ENCODE measurements around the gene SMARCC2.

Gene SMARCC2

DNA sequence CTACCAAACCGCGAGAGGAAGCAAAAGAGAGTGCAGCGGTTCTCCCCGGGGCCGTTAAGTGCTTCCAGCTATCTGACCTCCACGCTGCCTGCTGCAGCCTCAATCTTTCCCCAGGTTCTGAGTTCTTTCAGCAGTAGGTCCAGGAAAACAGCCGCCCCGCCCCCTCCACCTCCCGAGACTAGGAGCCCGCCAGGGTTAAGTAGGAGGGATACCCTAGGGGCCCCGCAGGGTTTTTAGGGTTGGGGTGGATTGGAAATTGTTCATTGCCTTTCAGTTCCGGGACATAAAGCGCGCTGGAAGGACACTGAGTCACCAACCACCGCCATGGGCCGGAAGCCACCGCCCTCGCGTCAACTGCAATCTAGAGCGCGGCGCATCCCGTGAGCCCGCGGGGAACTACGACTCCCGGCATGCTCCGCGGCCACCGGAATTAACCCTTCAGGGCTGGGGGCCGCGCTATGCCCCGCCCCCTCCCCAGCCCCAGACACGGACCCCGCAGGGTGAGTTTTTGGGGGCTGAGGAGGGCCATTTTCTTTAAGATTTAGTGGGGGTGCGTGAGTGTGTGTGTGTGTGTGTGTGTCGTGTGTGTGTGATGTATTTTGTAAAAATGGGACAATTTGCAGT is 37.0 kb downstream of the SMARCC2 start, which contains the start of gene MYL6B:
TSS of gene MYL6B (plus strand) at position 456 of the 624 bp plus-strand sequence. CDS start 1,332 bp downstream, outside the sequence.
- peak within 1 kb of the TSS; percentile 93 for H3K27ac Mint-ChIP-seq (ENCODE audit: low read depth)
- ATAC-seq (replicated peaks; ENCODE audit: extremely low read depth, poor library complexity, severe bottlenecking) (peak; percentile 95), DNase-seq (ENCODE audit: low spot score in 2 of 2) (peak; percentile 76 to 82)
- H3K4me1 Mint-ChIP-seq: peaks cover 24% of the 10 kb centered on the region
- H3K36me3 Mint-ChIP-seq (ENCODE audit: insufficient read depth): peaks cover 12% of the 10 kb centered on the region
- H3K9me3 Mint-ChIP-seq: no peaks in the 10 kb centered on the region
- H3K4me3 Mint-ChIP-seq: peak within 1 kb of the TSS; percentile 82
- H3K27me3 Mint-ChIP-seq: no peaks in the 10 kb centered on the region

DNA sequence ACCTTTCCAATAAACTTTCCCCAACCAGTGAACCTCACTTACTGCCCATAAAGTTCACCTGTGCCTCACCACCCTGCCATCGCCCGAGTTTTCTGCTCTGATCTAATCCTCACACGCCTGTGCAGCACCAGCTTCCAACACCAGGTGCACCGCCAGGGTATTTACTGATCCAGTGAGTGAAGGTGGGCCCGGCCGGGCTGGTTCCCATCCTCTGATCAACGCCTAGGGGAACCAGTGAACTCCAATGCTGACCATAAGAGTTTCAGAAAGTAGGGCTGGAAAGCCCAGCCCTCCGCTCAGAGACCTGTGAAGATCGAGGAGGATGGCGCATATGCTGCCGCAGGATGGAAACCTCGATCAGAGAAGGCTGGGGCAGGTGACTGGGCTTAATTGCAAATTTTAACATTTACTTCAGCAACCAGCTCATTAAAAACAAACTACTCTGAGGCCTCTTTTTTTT is 37.6 kb downstream of the SMARCC2 start:
- H3K27me3 Mint-ChIP-seq: no peaks in the 10 kb centered on the region
- DNase-seq (ENCODE audit: low spot score in 2 of 2) (peak; percentile 37 to 46), ATAC-seq (replicated peaks; ENCODE audit: extremely low read depth, poor library complexity, severe bottlenecking) (peak; percentile 81)
- no peaks in the 10 kb centered on the region for H3K9me3 Mint-ChIP-seq
- peak overlapping the region; percentile 82 for H3K4me3 Mint-ChIP-seq
- peaks cover 12% of the 10 kb centered on the region for H3K36me3 Mint-ChIP-seq (ENCODE audit: insufficient read depth)
- H3K4me1 Mint-ChIP-seq: peaks cover 20% of the 10 kb centered on the region
- peak overlapping the region; percentile 93 for H3K27ac Mint-ChIP-seq (ENCODE audit: low read depth)

DNA sequence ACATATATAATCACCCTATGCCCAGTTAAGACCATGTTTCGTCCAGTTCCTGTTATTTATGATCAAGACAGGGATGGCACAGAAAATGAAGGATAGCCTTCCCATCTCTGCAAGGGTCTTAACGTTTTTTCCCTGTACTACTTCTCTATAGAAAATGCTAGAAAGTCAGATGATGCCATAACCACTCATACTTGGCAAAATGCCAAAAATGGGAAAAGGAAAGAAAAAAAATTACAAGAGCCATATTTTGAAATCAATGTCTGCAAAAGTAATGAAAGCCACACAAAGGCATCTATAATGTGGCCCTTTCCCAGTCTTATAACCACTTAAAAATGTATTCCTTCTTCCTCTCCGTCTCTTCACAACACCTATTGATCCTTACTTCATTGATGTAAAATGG is 38.7 kb downstream of the SMARCC2 start:
- Mint-ChIP-seq H3K4me3 (peak overlapping the region; percentile 82), H3K9me3 (no peaks in the 10 kb centered on the region)
- DNase-seq (ENCODE audit: low spot score in 2 of 2): no peak

DNA sequence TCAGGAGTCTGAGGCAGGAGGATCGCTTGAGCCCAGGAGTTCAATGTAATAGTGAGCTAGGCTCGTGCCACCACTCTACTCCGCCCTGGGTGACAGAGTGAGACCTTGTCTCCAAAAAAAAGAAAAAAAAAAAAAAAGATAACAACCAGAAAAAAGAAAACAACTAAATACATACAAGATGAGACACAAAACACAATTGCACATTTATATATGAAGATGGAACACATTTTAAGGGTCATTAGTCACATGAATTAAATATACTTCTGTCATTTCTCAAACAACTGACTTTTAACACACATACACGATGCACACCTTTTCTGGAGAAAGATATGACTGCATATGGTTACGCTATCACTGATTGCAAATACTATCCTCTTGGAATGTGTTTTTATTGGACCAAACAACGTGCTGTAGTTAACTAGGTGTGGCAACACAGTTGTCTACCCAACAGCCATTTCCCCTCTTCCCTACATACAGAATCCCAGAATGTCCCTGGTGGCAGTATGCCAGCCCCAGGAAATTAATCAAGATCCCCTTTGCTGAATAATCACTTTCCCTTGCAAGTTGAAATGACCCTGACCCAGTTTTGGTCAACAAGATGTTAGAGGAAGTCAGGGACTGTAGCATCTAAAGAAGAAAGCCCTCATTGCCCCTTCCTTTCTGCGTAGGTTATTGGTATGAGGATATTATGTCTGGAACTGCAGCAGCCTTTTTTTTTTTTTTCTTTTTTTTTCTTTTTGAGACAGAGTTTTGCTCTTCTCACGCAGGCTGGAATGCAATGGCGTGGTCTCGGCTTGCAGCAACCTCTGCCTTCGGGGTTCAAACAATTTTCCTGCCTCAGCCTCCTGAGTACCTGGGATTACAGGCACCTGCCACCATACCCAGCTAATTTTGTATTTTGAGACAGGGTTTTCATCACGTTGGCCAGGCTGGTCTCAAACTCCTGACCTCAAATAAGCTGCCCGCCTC is 42.5 kb downstream of the SMARCC2 start:
- H3K4me1 Mint-ChIP-seq: peaks cover 20% of the 10 kb centered on the region
- DNase-seq (ENCODE audit: low spot score in 2 of 2) (no peak), ATAC-seq (replicated peaks; ENCODE audit: extremely low read depth, poor library complexity, severe bottlenecking) (no peak)
- no peak overlapping the region for H3K27ac Mint-ChIP-seq (ENCODE audit: low read depth)
- H3K36me3 Mint-ChIP-seq (ENCODE audit: insufficient read depth): peaks cover 40% of the 10 kb centered on the region
- H3K9me3 Mint-ChIP-seq: no peaks in the 10 kb centered on the region
- H3K4me3 Mint-ChIP-seq: no peak overlapping the region
- no peaks in the 10 kb centered on the region for H3K27me3 Mint-ChIP-seq

More for the DNA sequence above, 38.7 kb downstream of the SMARCC2 start:
- no peak for ATAC-seq (replicated peaks; ENCODE audit: extremely low read depth, poor library complexity, severe bottlenecking)
- Mint-ChIP-seq H3K27ac (ENCODE audit: low read depth) (peak overlapping the region; percentile 93), H3K36me3 (ENCODE audit: insufficient read depth) (peaks cover 13% of the 10 kb centered on the region), H3K27me3 (no peaks in the 10 kb centered on the region), H3K4me1 (peaks cover 20% of the 10 kb centered on the region)

DNA sequence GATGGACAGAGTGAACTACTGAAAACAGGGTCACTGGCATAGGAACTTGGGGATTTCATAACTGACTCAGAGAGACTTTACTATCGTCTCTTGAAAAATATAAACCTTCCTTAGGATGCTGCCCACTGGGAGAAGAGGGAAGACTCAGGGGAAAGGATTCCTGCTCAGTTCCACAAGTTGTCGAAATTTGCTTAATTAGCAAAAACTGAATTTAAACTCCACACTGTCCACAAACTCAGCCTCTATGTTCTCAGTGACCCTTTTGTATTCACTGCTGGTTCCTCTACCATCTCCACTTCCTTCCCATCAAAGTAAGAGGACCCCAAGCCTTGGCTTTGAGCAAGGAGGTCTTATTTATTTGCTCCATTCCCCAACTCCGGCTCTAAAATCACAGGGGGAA is 44.1 kb downstream of the SMARCC2 start:
- Mint-ChIP-seq H3K36me3 (ENCODE audit: insufficient read depth) (peaks cover 43% of the 10 kb centered on the region), H3K4me1 (peaks cover 25% of the 10 kb centered on the region), H3K27ac (ENCODE audit: low read depth) (no peak overlapping the region), H3K9me3 (no peaks in the 10 kb centered on the region), H3K4me3 (no peak overlapping the region), H3K27me3 (no peaks in the 10 kb centered on the region)
- DNase-seq (ENCODE audit: low spot score in 2 of 2): no peak
- ATAC-seq (replicated peaks; ENCODE audit: extremely low read depth, poor library complexity, severe bottlenecking): no peak

DNA sequence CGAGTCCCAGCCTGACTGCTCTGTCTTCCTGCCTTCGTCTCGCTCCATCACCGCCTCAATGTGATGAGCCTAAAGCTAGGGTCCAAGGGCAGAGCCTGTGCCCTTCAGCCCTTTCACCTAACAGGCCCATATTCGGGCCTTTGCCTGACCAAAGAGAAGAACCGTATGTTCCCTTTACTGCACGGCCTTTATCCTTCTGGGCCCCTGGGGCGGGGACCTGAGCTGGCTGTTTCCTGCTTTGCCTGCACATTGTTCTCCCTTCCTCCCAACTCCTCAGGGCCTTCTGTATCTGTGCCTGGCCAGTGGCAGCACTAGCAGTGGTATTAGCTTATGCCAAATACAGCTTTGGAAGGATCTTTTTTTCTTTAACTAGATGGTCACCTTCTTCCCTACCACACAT is 45.4 kb downstream of the SMARCC2 start:
- no peaks in the 10 kb centered on the region for H3K27me3 Mint-ChIP-seq
- no peak for DNase-seq (ENCODE audit: low spot score in 2 of 2)
- peaks cover 55% of the 10 kb centered on the region for H3K36me3 Mint-ChIP-seq (ENCODE audit: insufficient read depth)
- no peaks in the 10 kb centered on the region for H3K9me3 Mint-ChIP-seq
- H3K4me1 Mint-ChIP-seq: peaks cover 26% of the 10 kb centered on the region
- no peak overlapping the region for H3K4me3 Mint-ChIP-seq
- ATAC-seq (replicated peaks; ENCODE audit: extremely low read depth, poor library complexity, severe bottlenecking): no peak
- H3K27ac Mint-ChIP-seq (ENCODE audit: low read depth): no peak overlapping the region

DNA sequence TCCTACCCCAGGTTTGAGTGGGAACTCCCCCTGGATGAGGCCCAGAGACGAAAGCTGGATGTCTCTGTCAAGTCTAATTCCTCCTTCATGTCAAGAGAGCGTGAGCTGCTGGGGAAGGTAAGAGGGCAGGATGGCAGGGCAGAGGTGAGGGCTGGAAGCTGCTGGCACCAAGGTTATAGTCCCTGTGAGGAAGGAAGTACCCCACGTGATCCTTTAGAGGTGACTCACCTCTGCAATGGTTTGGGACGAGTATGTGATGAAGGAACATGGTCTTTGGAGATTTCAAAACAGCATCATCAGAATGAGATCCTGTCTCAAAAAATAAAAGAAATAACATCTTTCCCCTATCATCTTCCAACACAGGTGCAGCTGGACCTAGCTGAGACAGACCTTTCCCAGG is 46.1 kb downstream of the SMARCC2 start:
- Mint-ChIP-seq H3K36me3 (ENCODE audit: insufficient read depth) (peaks cover 62% of the 10 kb centered on the region), H3K27me3 (no peaks in the 10 kb centered on the region), H3K27ac (ENCODE audit: low read depth) (no peak overlapping the region), H3K4me1 (peaks cover 32% of the 10 kb centered on the region), H3K4me3 (no peak overlapping the region), H3K9me3 (no peaks in the 10 kb centered on the region)
- ATAC-seq (replicated peaks; ENCODE audit: extremely low read depth, poor library complexity, severe bottlenecking) (no peak), DNase-seq (ENCODE audit: low spot score in 2 of 2) (no peak)

DNA sequence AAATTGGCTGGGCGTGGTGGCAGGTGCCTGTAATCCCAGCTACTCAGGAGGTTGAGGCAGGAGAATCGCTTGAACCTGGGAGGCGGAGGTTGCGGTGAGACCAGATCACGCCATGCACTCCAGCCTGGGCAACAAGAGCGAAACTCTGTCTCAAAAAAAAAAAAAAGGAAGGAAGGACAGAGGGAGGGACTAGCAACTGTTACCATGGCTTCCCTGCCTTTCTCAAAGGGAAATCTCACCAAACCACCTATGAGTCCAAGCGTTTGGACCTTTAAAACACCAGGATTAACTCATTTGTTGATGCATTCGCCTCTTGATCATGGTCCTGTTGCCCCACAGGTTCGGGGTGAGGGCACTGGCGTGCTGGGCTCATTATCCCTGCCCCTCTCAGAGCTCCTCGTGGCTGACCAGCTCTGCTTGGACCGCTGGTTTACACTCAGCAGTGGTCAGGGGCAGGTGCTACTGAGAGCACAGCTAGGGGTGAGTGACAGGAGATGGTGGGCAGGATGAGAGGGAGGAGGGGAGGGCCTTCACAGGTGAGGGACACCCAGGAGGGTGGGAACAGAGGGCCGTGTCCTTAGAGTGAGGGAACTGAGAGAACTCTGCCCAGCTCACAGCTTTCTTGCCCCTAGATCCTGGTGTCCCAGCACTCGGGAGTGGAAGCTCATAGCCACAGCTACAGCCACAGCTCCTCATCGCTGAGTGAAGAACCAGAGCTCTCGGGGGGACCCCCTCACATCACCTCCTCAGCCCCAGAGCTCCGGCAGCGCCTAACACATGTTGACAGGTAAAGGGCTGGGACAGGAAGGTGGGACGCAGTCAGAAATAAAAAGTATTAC is 47.1 kb downstream of the SMARCC2 start:
- H3K4me3 Mint-ChIP-seq: no peak overlapping the region
- H3K36me3 Mint-ChIP-seq (ENCODE audit: insufficient read depth): peaks cover 71% of the 10 kb centered on the region
- no peak for ATAC-seq (replicated peaks; ENCODE audit: extremely low read depth, poor library complexity, severe bottlenecking)
- peaks cover 38% of the 10 kb centered on the region for H3K4me1 Mint-ChIP-seq
- no peak overlapping the region for H3K27ac Mint-ChIP-seq (ENCODE audit: low read depth)
- H3K27me3 Mint-ChIP-seq: no peaks in the 10 kb centered on the region
- DNase-seq (ENCODE audit: low spot score in 2 of 2): no peak
- no peaks in the 10 kb centered on the region for H3K9me3 Mint-ChIP-seq

DNA sequence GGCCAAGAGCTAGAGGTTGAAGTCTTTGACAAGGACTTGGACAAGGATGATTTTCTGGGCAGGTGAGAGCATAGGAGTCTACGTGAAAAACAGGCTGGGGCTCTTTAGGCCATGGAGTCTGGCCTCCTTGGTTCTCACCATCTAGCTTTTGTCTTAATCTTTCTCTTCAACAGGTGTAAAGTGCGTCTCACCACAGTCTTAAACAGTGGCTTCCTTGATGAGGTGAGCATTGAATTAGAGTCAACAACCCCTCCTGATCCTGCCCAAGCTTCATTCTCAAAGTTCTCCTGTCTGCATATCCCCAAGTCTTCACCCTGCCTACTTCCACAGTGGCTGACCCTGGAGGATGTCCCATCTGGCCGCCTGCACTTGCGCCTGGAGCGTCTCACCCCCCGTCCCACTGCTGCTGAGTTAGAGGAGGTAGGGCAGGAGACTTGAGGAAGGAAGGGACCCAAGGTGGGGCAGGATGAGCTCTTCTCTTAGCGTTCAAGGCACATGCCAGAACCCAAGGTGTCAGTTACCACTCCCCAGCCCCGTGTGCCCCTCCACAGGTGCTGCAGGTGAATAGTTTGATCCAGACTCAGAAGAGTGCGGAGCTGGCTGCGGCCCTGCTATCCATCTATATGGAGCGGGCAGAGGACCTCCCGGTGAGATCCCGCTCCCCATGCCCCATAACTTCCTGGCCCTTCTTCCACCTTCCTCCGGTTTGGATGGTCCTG is 51.3 kb downstream of the SMARCC2 start:
- no peak overlapping the region for H3K4me3 Mint-ChIP-seq
- H3K9me3 Mint-ChIP-seq: no peaks in the 10 kb centered on the region
- no peaks in the 10 kb centered on the region for H3K27me3 Mint-ChIP-seq
- H3K36me3 Mint-ChIP-seq (ENCODE audit: insufficient read depth): peaks cover 86% of the 10 kb centered on the region
- no peak for DNase-seq (ENCODE audit: low spot score in 2 of 2)
- ATAC-seq (replicated peaks; ENCODE audit: extremely low read depth, poor library complexity, severe bottlenecking): no peak
- H3K4me1 Mint-ChIP-seq: peaks cover 39% of the 10 kb centered on the region
- no peak overlapping the region for H3K27ac Mint-ChIP-seq (ENCODE audit: low read depth)

DNA sequence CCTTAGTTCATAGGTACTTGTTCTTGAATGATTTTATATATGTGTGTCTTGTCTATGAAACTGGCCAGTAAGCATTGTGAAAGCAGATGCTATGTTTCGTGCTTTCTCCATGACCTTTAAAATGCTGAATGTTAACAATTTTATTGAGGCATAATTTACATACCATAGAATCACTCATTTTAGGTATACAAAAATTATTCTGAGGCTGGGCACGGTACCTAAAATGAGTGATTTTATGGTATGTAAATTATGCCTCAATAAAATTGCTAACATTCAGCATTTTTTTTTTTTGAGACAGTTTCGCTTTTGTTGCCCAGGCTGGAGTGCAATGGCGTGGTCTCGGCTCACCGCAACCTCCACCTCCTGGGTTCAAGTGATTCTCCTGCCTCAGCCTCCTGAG is 54.4 kb downstream of the SMARCC2 start:
- ATAC-seq (replicated peaks; ENCODE audit: extremely low read depth, poor library complexity, severe bottlenecking) (no peak), DNase-seq (ENCODE audit: low spot score in 2 of 2) (no peak)
- no peaks in the 10 kb centered on the region for H3K9me3 Mint-ChIP-seq
- no peak overlapping the region for H3K4me3 Mint-ChIP-seq
- H3K27me3 Mint-ChIP-seq: no peaks in the 10 kb centered on the region
- H3K36me3 Mint-ChIP-seq (ENCODE audit: insufficient read depth): peaks cover 90% of the 10 kb centered on the region
- H3K27ac Mint-ChIP-seq (ENCODE audit: low read depth): no peak overlapping the region
- H3K4me1 Mint-ChIP-seq: peaks cover 46% of the 10 kb centered on the region

DNA sequence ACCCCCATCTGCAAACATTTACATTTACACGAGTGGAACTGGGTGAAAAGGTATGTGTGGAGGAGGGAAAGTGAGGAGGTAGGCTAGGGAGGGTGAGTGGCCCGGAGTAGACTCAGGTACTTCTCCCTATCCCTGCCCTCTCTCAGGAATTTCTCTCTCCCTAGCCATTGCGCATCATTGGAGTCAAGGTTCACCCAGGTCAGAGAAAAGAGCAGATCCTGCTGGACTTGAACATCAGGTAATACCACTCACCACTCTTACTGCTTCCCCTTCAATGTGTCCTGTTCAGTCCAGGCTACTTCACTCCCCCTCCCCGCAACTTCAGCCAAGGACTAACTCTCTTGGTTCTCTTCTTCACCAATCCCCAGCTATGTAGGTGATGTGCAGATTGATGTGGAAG is 58.4 kb downstream of the SMARCC2 start:
- DNase-seq (ENCODE audit: low spot score in 2 of 2) (no peak), ATAC-seq (replicated peaks; ENCODE audit: extremely low read depth, poor library complexity, severe bottlenecking) (no peak)
- Mint-ChIP-seq H3K36me3 (ENCODE audit: insufficient read depth) (peaks cover 67% of the 10 kb centered on the region), H3K27me3 (no peaks in the 10 kb centered on the region), H3K4me3 (peak overlapping the region; percentile 97), H3K27ac (ENCODE audit: low read depth) (peak overlapping the region; percentile 97), H3K9me3 (no peaks in the 10 kb centered on the region), H3K4me1 (peaks cover 65% of the 10 kb centered on the region)

Measured in central memory CD8-positive, alpha-beta T cell (primary cell).